ENCODE results near the gene NAV1.

Gene NAV1

DNA sequence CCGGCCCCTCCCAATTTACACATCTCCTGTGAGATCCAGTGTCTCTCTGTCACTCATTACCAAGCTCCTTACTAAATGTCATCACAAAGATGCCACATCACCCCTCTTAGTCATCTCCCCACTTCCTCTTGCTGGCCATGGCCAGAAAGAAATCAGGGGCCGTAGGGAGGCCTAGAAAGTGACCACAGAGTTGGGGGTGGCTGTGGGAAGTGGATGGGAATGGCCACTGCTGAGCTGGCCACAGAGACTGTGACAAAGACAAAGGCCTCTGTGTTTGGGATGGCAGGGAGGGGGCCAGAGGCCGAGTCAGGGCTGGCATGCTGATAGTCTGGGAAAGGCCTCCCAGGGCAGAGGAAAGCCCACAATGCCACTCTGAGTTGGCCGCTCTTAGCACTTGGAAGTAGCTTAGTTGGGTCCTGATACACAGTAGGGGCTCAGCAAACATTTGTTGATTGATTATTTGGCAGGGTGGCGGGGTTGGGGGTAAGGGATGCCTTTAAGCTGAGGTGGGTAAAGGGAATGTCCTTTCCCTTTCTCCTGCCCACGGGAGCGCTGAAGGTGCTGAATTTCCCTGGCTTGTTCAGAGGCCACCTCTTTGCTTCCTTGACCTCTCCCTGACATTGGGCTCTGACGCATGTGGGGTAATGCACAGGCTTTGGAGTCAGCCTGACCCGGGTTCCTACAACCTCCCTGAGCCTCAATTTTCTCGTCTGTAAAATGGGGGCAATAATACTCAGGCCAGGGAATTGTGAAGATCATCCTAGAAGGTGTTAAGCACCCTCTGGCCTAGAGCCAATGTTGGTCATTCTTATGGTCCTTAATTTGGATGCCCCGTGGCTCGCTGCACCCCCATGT, 13.2 kb downstream of the NAV1 start:
- no peak for DNase-seq

DNA sequence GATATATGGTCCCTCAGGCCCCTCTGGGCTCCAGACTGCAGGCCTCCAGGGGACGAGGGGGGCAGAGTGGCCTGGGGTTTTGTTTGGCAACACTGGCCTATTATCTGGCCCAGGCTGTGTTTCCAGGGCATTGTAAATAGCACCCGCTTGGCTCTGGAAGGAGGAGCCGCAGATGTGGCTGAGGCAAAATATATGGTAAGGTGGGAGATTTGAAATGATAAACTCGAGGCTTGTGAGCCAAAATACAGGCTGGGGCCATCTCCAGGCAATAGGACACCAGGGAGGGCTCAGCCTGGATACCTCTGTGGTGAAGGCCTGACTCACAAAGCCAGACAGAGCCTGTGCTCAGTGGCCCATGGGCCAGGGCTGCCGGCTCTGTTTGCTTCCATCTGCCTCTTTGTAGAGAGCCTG, 14.0 kb downstream of the NAV1 start:
- DNase-seq: no peak

DNA sequence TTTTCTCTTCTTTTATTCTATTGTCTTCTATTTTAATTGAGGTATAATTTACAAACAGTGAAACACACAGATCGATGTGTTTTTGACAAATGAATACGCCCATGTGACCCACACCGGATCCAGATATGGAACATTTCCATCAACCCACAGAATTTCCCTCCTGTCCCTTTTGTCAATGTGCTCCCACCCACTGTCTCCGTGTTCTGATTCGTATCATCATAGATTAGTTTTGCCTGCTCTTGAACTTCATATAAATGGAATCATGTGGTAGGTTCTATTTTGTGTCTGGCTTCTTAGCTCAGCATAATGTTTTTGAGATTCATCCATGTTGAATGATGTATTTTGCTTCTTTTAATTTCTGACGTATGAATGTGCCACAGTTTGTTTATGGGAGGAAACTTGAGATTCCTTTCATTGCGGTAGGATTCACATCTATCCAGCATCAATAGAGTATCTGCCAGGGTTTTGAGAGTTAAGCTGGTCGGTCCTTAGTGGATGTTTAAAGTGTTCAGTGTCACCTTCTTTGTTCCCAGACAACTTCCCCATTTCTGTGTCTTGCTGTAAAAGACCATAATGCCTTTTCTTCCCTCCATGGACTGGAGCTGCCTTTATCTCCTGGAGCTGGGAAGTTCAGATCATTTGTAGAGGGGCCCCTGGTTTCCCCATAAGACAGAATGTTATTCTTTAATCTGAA, 14.7 kb downstream of the NAV1 start:
- no peak for DNase-seq

DNA sequence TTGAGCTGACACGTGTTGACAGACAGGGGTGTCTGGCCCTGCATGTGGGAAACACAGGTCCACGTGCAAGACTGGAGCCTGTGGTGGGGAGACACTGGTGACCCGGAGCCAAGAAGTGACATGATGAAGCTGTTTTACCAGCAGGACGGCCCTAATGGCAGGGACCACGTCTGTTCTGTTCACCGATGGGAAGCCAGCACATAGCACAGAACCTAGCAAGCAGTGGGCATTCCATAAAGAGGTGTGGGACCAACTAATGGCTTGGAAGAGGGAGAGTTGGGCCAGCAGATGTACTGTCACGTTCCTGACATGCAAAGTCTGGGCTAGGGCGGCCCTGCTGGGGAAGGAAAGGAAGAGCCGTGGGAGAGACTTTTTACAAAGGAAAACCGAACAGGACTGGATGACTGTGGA, 15.3 kb downstream of the NAV1 start:
- DNase-seq: no peak

DNA sequence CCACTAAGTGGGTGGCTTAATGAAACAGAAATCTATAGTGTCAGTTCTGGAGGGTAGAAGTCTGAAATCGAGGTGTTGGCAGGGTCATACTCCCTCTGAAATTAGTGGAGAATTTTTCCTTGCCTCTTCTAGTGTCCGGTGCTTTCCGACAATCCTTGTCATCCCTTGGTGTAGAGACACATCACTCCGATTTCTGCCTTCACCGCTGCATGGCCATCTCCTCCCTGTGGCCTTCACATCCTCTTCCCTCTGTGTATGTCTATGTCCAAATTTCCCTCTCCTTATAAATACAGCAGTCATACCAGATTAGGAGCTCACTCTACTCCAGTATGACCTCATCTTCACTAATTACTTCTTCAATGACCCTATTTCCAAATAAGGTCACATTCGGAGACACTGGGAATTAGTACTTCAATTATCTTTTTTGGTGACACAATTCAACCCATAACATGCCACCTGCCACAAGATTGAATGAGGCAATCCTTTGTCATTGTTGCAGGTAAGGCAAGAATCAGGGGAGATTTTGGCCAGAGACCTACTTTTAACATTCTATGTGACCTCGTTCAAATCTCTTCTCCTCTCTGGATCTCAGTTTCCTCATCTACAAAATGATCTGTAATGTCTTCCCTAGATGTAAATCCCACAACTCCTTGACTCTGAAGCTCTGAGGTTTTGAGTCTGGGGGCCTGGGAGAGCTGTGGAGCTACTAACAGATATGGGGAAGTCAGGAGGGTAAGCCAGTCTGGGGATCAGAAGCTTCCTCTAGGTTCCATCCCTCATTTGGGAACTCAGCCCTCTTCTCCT, 16.1 kb downstream of the NAV1 start:
- DNase-seq: peak; percentile 18

DNA sequence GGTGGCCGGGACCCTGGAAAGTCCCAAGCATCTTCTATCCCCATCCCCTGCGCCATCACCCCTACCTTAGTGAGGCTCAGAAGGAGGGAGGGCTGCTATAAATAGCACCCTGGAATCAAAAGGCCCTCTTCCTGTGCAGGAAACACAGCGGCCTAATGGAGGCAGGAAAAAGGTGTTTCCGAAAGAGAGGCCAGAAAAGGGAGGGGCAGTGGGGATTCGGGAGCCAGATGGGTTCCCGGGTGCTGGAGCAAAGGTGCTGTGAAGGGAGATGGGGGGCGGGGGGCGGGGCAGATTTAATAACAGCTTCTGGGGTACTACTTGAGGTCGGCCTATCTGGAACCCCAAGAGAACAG, 16.6 kb downstream of the NAV1 start:
- DNase-seq: no peak

DNA sequence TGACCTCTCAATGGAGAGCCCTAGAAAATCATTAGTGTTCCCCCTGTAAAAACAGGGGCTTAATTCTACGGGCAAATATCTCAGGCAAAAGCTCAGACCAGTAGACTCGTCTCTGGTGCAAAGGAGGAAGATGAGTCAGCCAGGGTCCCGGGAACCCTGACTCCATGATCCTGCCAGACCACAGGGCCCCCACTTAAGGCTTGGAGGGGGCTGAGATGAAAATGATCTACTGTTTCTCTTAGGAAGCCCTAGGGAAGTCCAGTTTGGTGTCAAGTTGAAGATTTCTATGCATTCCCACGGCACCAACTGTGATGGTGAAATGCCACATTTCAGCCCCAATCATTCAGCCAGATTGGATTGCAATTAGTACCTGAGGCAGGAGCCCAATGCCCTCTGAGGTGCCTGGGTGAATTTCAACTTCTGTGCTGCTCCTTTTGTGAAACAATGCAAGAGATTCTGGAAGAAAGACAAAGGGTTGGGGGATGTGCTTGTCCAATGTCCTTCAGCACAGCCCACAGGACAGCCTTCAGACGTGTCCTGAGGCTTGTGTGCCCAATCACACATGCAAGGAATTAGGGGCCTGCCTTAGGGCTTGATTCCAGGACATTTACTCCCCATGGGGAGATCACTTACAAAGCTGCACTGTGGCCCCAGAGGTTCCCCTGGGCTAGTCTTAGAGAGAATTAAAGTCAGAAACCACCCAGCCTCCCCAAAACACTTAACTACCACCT, 18.1 kb downstream of the NAV1 start:
- no peak for DNase-seq

DNA sequence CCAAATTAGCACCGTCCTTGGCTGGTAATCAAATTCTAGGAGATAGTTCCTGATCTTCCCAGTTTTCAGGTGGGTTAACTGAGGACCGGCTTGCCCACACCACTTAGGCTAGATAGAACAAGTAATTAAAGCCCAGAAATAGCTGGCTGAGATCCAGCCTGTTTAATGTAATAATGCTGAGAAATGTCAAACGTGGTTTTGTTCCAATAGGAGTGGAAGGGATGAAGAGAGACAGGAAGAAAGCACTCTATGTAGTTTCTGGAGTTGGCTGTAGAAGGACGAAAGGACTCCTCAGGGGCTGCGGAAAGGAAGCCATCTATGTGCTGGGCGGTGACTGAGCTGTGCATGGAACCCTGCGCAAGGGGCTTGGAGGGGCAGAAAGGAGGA, 18.6 kb downstream of the NAV1 start:
- DNase-seq: no peak

DNA sequence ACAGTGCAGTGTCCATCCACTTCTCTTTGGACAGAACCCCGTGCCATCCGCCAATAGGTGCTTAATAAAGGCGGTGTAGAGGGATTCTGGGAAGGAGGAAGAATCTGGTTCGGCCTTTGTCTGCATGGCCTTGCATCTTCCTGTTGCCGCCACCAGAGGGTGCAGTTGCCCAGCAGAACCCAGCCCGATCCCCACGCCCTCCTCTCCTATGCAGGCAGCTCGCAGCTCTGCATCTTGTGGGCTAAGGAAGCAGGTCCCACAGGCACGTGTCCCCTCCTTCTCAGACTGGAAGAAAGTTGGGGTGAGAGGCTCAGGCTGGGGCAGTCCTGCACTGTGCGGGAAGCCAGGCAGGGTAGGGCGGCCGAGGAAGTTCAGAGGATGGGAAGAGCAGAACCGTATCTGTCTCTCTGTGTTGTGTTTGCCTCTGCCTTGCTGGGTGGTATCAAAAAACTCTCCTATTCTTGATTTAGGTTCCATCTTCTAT, 20.8 kb downstream of the NAV1 start:
- DNase-seq: peak; percentile 55

DNA sequence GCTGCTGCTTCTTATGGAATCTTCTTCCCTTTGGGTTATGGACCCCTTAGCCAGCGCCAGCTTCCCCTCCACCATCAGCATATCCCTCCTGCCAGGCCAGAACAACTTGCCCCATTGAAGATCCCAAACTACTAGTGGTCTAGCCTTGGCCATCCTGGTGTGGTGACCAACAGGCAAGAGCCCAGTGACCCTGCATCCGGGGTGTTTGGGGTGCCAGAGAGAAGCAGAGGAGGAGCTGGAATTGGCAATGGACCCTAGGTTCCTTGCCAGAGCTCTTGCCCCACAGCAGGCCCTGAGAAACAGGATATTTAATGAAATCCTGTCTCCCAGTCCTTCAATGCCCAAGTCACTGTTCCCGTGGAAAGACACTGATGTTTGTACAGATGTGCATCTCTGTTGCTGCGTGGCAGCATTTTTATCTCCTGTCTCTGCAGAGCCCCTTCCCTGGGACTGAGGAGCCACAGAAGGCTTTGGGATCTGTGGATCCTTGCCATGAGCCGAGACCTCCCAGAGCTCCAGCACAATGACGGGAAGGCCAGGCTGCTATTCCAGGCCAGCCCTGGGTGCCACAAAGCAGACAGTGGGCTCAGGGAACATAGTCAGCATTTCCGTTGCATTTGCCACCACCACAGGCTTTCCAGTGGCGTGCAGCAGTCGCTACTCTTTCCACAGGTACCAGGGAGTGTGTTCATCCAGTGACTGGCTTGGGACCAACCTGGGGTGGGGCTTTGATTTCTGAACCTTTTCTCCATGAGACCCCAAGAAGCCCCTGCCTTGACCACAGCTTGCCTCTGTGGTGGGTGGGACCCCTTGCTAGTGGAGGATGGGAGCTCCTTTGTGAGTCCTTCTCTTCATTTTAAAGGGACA, 21.6 kb downstream of the NAV1 start:
- DNase-seq: no peak

DNA sequence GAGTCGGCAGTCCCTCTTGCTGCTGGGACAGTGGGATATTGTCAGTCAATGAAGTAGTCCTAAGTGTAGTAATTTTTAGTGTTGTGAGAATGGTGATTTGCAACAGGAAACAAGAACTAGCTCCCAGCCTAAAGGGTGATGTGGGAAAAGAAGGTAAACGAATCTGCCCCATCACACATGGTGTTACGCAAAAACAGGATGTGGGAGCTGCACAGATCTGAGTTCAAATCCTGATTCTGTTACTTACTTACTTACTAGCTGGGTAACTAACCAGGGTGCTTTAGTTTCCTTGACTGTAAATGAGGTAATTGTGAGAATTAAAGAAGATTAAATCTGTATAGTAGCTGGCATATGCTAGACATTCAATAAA, 22.3 kb downstream of the NAV1 start:
- DNase-seq: no peak

DNA sequence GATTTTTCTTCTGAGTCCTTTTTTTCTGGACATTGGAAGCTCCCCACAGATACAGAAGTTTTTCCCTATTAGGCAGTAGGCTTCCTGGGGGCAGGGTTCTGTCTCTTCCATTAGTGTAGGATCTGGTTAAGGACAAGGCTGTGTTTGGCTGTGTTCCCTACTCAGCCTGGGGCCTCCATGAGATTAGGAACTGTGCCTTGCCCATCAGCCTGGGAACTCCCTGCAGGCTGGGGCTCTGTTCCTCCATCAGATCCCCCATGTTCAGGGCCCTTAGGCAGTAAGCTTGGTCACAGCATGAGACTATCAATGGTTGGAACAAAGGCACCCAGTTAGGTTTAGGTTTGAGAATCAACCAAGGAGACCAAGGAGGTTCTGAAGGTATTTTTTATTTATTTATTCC, 22.7 kb downstream of the NAV1 start:
- no peak for DNase-seq

DNA sequence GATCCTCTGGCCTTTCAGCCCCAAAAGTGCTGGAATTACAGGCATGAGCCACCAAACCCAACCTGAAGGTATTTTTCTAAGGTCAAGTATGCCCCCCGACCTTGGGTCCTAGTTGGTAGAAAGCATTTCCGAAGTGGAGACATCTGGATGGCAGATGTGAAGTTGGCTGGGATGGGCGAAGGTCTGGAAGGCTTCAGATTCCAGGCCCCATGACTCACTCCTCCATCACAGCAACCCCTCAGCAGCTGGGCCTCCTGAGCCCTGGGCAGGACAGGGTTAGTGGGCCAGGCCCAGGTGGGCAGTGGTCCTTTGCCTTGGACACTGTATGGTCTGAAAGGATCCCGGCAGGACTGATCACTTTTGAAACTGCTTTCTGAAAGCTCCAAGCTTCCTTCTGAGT, 23.3 kb downstream of the NAV1 start:
- no peak for DNase-seq

DNA sequence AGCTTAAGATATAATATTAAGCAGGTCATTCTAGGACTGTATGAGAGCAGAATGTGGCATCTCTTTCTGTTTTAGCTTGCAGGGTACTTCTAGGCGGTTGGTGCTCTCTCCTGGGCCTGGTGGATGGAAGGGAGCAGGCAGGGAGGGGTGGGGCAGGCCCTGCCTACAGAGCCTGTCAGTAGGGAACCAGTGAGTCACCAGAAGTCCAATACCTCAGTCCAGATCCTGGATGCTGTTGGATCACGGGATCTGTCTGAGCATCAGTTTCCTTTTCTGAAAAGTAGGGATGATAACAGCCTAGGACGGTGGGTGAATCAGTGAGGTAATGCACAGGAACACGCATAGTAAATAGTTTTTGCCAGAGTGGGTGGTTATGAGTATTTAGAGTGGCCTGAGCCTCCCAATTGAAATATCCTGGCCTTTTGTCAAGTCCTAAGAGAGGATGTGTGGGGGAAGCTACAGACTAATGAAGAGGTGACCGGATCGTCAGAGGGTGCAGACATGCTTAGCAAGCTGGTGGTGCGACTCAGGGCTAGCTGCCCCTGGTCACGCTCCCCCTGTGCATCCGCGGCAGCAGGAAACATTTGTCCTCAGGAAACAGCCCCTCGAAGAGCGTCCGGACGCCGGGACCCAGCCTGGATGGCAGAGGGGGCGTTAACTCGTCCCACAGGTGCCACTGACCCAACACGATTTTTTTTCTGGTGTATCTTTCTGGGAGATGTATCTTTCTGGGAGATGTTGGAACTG, 23.9 kb downstream of the NAV1 start:
- DNase-seq: no peak

DNA sequence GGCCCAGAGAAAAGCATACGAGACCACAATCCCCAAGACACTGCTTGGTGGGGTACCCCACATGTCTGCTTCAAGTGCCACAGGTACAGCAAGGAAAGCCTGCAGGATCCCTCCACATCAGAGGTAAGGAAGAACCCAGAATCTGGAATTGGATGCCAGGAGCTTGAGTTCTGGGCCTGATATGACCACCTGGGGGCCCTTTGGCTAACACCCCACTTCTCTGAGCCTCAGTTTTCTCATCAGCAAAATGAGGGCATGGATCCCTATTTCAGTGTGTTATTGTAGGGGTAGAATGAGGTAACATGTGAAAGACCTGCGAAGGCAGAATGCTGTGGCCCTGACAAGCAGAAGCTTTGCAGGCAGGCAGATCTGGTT, 24.5 kb downstream of the NAV1 start:
- DNase-seq: no peak

DNA sequence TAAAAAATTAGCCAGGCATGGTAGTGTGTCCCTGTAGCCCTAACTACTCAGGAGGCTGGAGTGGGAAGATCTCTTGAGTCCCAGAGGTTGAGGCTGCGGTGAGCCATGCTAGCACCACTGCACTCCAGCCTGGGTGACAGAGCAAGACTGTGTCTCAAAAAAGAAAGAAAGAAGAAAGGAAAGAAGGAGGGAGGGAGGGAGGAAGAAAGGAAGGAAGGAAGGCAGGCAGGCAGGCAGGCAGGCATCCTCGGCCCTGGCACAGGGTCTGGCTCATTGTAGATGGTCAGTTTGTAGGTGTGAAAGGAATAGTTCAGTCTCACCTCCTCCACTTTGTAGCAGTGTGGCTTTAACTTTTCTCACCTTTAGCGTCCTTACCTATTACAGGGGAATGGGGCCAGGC, 25.0 kb downstream of the NAV1 start:
- no peak for DNase-seq

DNA sequence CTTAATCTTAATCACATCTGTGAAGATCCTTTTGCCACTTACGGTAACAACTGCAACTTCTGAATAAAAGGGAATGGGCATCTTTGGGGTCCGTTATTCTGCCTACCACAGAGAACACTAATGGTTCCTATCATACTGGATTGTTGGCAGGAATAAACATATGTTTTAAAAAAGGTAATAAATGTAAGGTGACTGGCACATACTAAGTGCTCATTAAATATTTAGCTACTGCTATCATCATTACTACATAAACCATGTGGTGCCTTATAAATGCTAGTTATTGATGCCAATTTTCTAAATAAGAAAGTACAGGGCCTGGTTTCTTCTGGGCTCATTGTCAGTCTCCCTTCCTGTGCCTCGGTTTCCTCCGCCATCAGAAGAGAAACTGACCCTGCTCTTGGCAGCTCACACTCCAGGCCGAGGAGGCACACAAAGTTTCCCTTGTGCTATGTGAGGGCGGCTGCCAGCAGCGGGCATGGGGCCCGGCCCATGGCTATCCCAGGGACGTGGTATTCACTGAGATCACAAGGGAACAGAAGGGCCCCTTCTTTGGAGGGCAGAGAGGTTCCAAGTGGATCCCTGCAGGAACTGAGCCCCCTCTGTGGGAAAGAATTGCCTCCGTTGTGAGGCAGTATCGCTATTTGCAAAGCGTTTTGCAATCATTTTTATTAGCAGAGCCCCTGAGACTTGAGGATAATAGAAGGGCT, 26.2 kb downstream of the NAV1 start:
- DNase-seq: no peak

DNA sequence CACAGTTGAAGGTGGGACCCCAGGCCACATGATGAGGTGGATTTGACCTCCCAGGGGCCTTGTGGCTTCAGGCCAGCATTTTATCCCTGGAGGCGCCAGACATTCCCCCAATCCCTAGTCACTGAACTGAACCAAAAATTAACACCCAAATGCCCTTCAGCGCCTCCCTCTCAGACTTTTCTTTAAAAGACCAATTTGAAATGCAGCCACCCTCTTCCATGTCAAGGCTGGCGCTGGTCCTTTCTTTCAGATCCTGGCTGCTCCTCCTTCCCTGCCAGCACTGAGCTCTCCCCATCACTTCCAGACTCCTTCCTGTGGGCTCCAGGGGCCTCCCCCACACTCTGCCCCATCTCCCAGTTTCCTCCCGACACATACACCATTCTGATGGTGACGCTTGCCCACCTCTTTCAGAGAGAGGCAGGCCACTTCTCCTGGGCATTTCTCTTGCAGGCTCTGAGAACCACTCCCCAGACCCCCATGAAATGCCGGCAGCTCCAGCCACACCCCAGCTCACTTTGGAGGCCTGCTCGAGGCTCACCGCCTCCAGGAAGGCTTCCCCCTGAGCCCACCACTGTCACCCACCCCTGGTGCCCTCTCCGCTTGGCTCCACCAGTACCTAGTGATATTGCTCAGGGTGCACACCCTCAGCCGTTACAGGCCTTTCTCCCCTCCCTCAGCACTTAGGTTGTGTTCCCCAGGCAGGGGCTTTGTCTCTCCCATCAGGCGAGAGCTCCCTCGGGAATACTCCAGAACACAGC, 27.0 kb downstream of the NAV1 start:
- DNase-seq: no peak

DNA sequence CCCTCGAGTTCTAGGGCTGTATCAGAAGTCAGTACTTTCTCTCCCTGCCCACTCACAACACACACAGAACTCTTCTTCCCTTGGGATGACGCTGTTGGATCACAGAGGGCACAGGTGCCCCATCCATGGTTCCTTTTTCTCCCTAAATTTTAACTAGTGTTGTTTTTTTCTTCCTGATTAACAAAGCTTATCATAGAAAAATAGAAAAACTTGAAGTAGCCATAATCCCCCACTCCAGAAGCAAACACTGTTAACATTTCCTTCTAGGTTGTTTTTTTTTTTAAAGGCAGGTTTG, 27.5 kb downstream of the NAV1 start:
- DNase-seq: no peak

All from NCI-H2029 treated with DMSO at 0.1 percent for 48 hours (cell line).